GM10248 (cell line): Measurements from ENCODE around the gene STXBP2.
"Not testable (repeated sequence)": the region's sequence is repeated elsewhere in the genome, so short reads cannot be mapped to it uniquely, and the experiment has no call there.

Source experiments
- CTCF ChIA-PET: fragments of 300-600 bp; sonication (Branson Sonifier 250); formaldehyde crosslinking; extraction: SDS; loops from one replicate; lab custom pipeline; 2021; ENCODE audit warnings: antibody characterized with exemption; lab: Yijun Ruan, JAX
- POLR2A ChIA-PET: fragments of 350-650 bp; sonication (Branson Sonifier 250); formaldehyde crosslinking; extraction: SDS; loops from one replicate; lab custom pipeline; 2020; ENCODE audit warnings: antibody characterized with exemption; lab: Yijun Ruan, JAX
- DNase-seq: peaks from one replicate; pipeline ENCODE4 v3.0.0; 2012; ENCODE audit errors: extremely low spot score
- TF ChIP-seq, protein P1 (sequence below): IDR thresholded peaks from 2 replicates; pipeline ENCODE4 v1.5.1; 2012; ENCODE audit warnings: mild to moderate bottlenecking, low read depth; ENCODE audit errors: extremely low read depth, missing control alignments, control extremely low read depth

STXBP2 gene

DNA sequence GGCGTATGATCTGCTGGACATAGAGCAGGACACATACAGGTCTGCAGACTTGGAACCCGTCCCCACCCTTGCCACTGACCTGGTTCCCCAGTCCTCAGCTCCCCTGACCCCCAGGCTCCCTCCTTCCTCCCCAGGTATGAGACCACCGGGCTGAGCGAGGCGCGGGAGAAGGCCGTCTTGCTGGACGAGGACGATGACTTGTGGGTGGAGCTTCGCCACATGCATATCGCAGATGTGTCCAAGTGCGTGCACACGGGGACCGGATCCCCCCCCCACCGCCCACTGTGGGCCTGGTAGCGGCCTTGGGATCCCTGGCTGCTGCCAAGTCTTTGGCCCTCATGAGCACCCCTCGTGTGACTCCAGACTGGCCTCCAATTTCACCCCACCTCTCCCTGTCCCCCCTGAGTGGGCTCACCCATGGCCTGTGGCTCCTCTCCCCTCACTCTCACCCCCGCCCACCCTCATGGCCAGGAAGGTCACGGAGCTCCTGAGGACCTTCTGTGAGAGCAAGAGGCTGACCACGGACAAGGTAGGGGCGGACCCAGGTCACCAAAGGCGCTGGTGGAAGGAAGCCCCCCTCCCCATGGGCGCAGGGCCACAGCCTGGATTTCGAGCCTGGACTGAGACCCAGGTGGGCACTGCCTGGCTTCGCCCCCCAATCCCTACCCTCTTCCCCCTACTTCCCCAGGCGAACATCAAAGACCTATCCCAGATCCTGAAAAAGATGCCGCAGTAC lies 5.6 kb downstream of the STXBP2 start:
- CTCF ChIA-PET: interaction anchor here (0.7 to 3.3 kb wide), 2 partner anchors 10 to 16 kb away, joined by 3 to 15 read pairs; no protein-coding TSS in a partner anchor
- POLR2A ChIA-PET: interaction anchor here (0.9 kb wide), 1 partner anchor 9 kb away, joined by 3 read pairs; the partner anchor contains the start of gene PCP2
- DNase-seq: no peak
- TF ChIP-seq, protein P1, sequence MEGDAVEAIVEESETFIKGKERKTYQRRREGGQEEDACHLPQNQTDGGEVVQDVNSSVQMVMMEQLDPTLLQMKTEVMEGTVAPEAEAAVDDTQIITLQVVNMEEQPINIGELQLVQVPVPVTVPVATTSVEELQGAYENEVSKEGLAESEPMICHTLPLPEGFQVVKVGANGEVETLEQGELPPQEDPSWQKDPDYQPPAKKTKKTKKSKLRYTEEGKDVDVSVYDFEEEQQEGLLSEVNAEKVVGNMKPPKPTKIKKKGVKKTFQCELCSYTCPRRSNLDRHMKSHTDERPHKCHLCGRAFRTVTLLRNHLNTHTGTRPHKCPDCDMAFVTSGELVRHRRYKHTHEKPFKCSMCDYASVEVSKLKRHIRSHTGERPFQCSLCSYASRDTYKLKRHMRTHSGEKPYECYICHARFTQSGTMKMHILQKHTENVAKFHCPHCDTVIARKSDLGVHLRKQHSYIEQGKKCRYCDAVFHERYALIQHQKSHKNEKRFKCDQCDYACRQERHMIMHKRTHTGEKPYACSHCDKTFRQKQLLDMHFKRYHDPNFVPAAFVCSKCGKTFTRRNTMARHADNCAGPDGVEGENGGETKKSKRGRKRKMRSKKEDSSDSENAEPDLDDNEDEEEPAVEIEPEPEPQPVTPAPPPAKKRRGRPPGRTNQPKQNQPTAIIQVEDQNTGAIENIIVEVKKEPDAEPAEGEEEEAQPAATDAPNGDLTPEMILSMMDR: no peak

DNA sequence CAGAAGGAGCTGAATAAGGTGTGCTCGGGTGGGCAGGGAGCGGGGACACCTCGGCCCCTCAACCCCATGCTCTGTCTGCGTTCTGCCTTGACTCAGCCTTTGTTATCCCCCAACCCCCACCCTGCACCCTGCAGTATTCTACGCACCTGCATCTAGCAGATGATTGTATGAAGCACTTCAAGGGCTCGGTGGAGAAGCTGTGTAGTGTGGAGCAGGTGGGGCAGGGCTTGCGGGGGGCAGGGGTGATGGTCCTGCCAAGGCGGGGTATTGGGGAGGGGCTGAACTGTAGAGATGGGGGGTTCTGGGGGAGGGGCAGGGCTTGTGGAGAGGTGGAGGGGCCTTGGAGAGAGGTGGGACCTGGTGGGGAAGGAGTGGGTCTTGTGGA lies 6.1 kb downstream of the STXBP2 start:
- TF ChIP-seq, protein P1: no peak
- DNase-seq: no peak
- CTCF ChIA-PET: interaction anchor here (0.7 to 3.3 kb wide), 2 partner anchors 9 to 16 kb away, joined by 3 to 15 read pairs; no protein-coding TSS in a partner anchor
- POLR2A ChIA-PET: no interaction called here

DNA sequence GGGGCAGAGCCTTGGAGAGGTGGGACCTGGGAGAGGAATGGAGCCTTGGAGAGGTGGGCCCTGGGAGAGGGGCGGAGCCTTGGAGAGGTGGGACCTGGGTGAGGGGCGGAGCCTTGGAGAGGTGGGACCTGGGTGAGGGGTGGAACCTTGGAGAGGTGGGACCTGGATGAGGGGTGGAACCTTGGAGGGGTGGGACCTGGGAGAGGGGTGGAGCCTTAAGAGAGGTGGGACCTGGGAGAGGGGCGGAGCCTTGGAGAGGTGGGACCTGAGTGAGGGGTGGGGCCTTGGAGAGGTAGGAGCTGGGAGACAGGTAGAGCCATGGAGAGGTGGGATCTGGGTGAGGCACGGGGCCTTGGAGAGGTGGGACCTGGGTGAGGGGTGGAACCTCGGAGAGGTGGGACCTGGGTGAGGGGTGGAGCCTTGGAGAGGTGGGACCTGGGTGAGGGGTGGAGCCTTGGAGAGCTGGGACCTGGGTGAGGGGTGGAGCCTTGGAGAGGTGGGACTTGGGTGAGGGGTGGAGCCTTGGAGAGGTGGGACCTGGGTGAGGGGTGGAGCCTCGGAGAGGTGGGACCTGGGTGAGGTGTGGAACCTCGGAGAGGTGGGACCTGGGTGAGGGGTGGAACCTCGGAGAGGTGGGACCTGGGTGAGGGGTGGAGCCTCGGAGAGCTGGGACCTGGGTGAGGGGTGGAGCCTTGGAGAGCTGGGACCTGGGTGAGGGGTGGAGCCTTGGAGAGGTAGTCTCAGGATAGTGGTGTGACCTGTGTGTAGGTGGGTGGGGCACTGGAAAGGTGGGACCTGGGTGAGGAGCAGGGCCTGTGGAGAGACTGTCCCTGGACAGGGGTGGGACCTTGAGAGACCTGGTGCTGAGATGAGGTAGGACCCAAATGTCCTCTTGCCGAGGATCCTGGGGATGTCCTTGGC lies 7.0 kb downstream of the STXBP2 start:
- DNase-seq, POLR2A ChIA-PET: not testable (repeated sequence)
- CTCF ChIA-PET: interaction anchor here (1.0 to 3.3 kb wide), 3 partner anchors 9 to 156 kb away, joined by 3 to 15 read pairs (median 3); no protein-coding TSS in a partner anchor

- CTCF ChIA-PET: interaction anchor here (1.0 to 3.3 kb wide), 3 partner anchors 8 to 156 kb away, joined by 3 to 15 read pairs (median 3); no protein-coding TSS in a partner anchor
- no peak for DNase-seq
- POLR2A ChIA-PET: no interaction called here
- TF ChIP-seq, protein P1: no peak
Measured at GRCh38 chr19:7644550-7644877, 7.6 kb downstream of the STXBP2 start.

GRCh38 chr19:7645163-7645562 lies 8.3 kb downstream of the STXBP2 start:
- DNase-seq: no peak
- POLR2A ChIA-PET: interaction anchor here (0.6 kb wide), 1 partner anchor 81 kb away, joined by 4 read pairs; no protein-coding TSS in a partner anchor
- CTCF ChIA-PET: interaction anchor here (1.0 kb wide), 1 partner anchor 11 kb away, joined by 3 read pairs; no protein-coding TSS in a partner anchor
- TF ChIP-seq, protein P1: no peak

GRCh38 chr19:7645656-7646425 lies 8.9 kb downstream of the STXBP2 start:
- ChIA-PET CTCF (no interaction called here), POLR2A (no interaction called here)
- DNase-seq: no peak
- TF ChIP-seq, protein P1: no peak
